H1 (cell line): ENCODE results near the gene ZNF280C. TPM values are rescaled to one million over a fixed set of nuclear protein-coding genes. Genes with fewer than 3 reads are reported as not detected.

Source experiments
- CTCF ChIA-PET: fragments of 300-600 bp; sonication (Branson Sonifier 250); formaldehyde crosslinking; loops from one replicate; lab custom pipeline; 2021; ENCODE audit not compliant: partially characterized antibody; lab: Charles Lee
- POLR2A ChIA-PET: fragments of 300-600 bp; sonication (Branson Sonifier 250); formaldehyde crosslinking; loops from one replicate; lab custom pipeline; 2021; ENCODE audit warnings: inconsistent platforms; ENCODE audit not compliant: partially characterized antibody; lab: Charles Lee
- DNase-seq, 2 experiments: peaks; one replicate each; pipeline versions ENCODE4 v3.0.0 to v3.0.0-alpha.2; 2010 to 2022; ENCODE audit warnings: low spot score in 2 of 2, low read depth in 1 of 2, mixed read lengths in 1 of 2
- FAIRE-seq: peaks from 2 replicates; lab custom pipeline; 2011; peaks lifted over from hg19 to GRCh38; lab: Jason Lieb, UNC
- H2AFZ ChIP-seq: 2 replicates; pipeline ENCODE4 v1.8.1; 2012; ENCODE audit warnings: low read length, inconsistent platforms
- H2AK5ac ChIP-seq: 2 replicates; pipeline ENCODE4 v1.6.1; 2013; ENCODE audit warnings: low read depth, low read length
- H2BK120ac ChIP-seq: replicated peaks from 2 replicates; pipeline ENCODE3; 2013; ENCODE audit warnings: low read depth, low read length, inconsistent platforms
- H2BK12ac ChIP-seq: 2 replicates; pipeline ENCODE4 v1.6.1; 2013; ENCODE audit warnings: low read depth, low read length
- H2BK15ac ChIP-seq: 2 replicates; pipeline ENCODE4 v1.6.1; 2013; ENCODE audit warnings: low read length
- H2BK20ac ChIP-seq: 2 replicates; pipeline ENCODE4 v1.6.1; 2013; ENCODE audit warnings: low read length
- H2BK5ac ChIP-seq: 2 replicates; pipeline ENCODE4 v1.6.1; 2013; ENCODE audit warnings: low read depth, low read length
- H3K14ac ChIP-seq: 2 replicates; pipeline ENCODE4 v1.6.1; 2013; ENCODE audit warnings: inconsistent platforms; ENCODE audit not compliant: insufficient read length
- H3K18ac ChIP-seq: 2 replicates; pipeline ENCODE4 v1.6.1; 2013; ENCODE audit warnings: low read length; ENCODE audit errors: extremely low read depth
- H3K23ac ChIP-seq: 2 replicates; pipeline ENCODE4 v1.6.1; 2013; ENCODE audit warnings: inconsistent platforms; ENCODE audit not compliant: insufficient read length
- H3K23me2 ChIP-seq: 2 replicates; pipeline ENCODE4 v1.6.1; 2013; ENCODE audit warnings: low read depth, low read length
- H3K27ac ChIP-seq: 2 replicates; pipeline ENCODE4 v1.6.1; 2011; ENCODE audit warnings: low read depth, low read length, inconsistent platforms
- H3K27me3 ChIP-seq, 4 experiments: replicated peaks in 1 of 4; 1 replicate in 1 of 4; 2 replicates in 3 of 4; pipeline versions ENCODE4 v1.6.1 to v1.8.1; 2011 to 2013; ENCODE audit warnings: low read length in 3 of 4, mild to moderate bottlenecking in 3 of 4, inconsistent platforms in 2 of 4, mixed read lengths in 2 of 4, moderate library complexity in 1 of 4; ENCODE audit not compliant: control insufficient read depth in 3 of 4, insufficient read depth in 3 of 4; ENCODE audit errors: extremely low read depth in 1 of 4
- H3K36me3 ChIP-seq, 4 experiments: 2 replicates each; pipeline versions ENCODE4 v1.6.1 to v1.8.1; 2011 to 2013; ENCODE audit warnings: mild to moderate bottlenecking in 4 of 4, low read length in 3 of 4, moderate library complexity in 2 of 4, control low read depth in 1 of 4, inconsistent platforms in 1 of 4; ENCODE audit not compliant: insufficient read depth in 4 of 4, control insufficient read depth in 2 of 4
- H3K4ac ChIP-seq: replicated peaks from 2 replicates; pipeline ENCODE3; 2013; ENCODE audit warnings: low read length, low read depth, mixed read lengths, inconsistent platforms; ENCODE audit not compliant: insufficient read length
- H3K4me1 ChIP-seq, 4 experiments: replicated peaks in 1 of 4; 1 replicate in 1 of 4; 2 replicates in 3 of 4; pipeline versions ENCODE4 v1.6.1 to v1.8.1; 2011 to 2013; ENCODE audit warnings: low read length in 3 of 4, inconsistent platforms in 2 of 4, mixed read lengths in 1 of 4; ENCODE audit not compliant: insufficient read depth in 4 of 4, control insufficient read depth in 3 of 4
- H3K4me2 ChIP-seq, 2 experiments: 2 replicates each; pipeline versions ENCODE4 v1.6.1 to v1.8.1; 2011 to 2013; ENCODE audit warnings: low read depth in 2 of 2, low read length in 2 of 2, control low read depth in 1 of 2, inconsistent platforms in 1 of 2, mild to moderate bottlenecking in 1 of 2; ENCODE audit not compliant: insufficient read depth in 1 of 2
- H3K4me3 ChIP-seq, 4 experiments: fragments of 200-600, 300-600 bp in 1 of 4; sonication (generic), shearing (Covaris generic), sonication (Bioruptor Twin) in 1 of 4; 2 replicates each; pipeline versions ENCODE4 v1.5.1 to v1.8.1; 2011 to 2016; ENCODE audit warnings: low read length in 4 of 4, low read depth in 3 of 4, control low read depth in 2 of 4, inconsistent platforms in 2 of 4, mild to moderate bottlenecking in 2 of 4, mixed read lengths in 1 of 4, moderate library complexity in 1 of 4; ENCODE audit not compliant: insufficient read depth in 2 of 4; ENCODE audit errors: extremely low read depth in 1 of 4
- H3K56ac ChIP-seq: replicated peaks from 2 replicates; pipeline ENCODE3; 2013; ENCODE audit warnings: low read depth, mild to moderate bottlenecking, mixed read lengths, low read length, inconsistent platforms; ENCODE audit not compliant: insufficient read length
- H3K79me1 ChIP-seq: 2 replicates; pipeline ENCODE4 v1.6.1; 2013; ENCODE audit warnings: low read depth, low read length, control low read depth
- H3K79me2 ChIP-seq, 2 experiments: 2 replicates each; pipeline versions ENCODE4 v1.6.1 to v1.8.1; 2012 to 2013; ENCODE audit warnings: low read length in 2 of 2, mild to moderate bottlenecking in 2 of 2, inconsistent platforms in 1 of 2; ENCODE audit not compliant: insufficient read depth in 2 of 2, control insufficient read depth in 1 of 2
- H3K9ac ChIP-seq, 4 experiments: replicated peaks in 1 of 4; 1 replicate in 1 of 4; 2 replicates in 3 of 4; pipeline versions ENCODE4 v1.6.1 to v1.8.1; 2011 to 2013; ENCODE audit warnings: low read depth in 3 of 4, low read length in 3 of 4, control low read depth in 2 of 4, mild to moderate bottlenecking in 2 of 4, moderate library complexity in 2 of 4, inconsistent platforms in 1 of 4; ENCODE audit errors: extremely low read depth in 1 of 4
- H3K9me3 ChIP-seq, 2 experiments: 2 replicates each; pipeline versions ENCODE4 v1.6.1 to v1.8.1; 2012 to 2013; ENCODE audit warnings: mild to moderate bottlenecking in 2 of 2, moderate library complexity in 2 of 2, control low read depth in 1 of 2, inconsistent platforms in 1 of 2, low read depth in 1 of 2, low read length in 1 of 2, mixed read lengths in 1 of 2; ENCODE audit not compliant: insufficient read depth in 2 of 2
- H4K20me1 ChIP-seq, 2 experiments: replicated peaks in 1 of 2; 2 replicates each; pipeline versions ENCODE3 to v1.8.1; 2011 to 2013; ENCODE audit warnings: inconsistent platforms in 2 of 2, low read length in 2 of 2, mild to moderate bottlenecking in 1 of 2; ENCODE audit not compliant: insufficient read depth in 2 of 2, control insufficient read depth in 1 of 2
- H4K5ac ChIP-seq: 2 replicates; pipeline ENCODE4 v1.6.1; 2013; ENCODE audit warnings: low read length, low read depth, mixed read lengths, inconsistent platforms; ENCODE audit not compliant: insufficient read length
- H4K8ac ChIP-seq: 2 replicates; pipeline ENCODE4 v1.8.0; 2013; ENCODE audit warnings: mild to moderate bottlenecking, moderate library complexity, low read length, inconsistent platforms; ENCODE audit not compliant: insufficient read depth; ENCODE audit errors: extremely low read depth
- H4K91ac ChIP-seq: replicated peaks from 2 replicates; pipeline ENCODE3; 2013; ENCODE audit warnings: low read length, mixed read lengths, inconsistent platforms; ENCODE audit not compliant: insufficient read length
- WGBS, 2 experiments: shearing (Covaris generic) in 1 of 2; methylation state at CpG; one replicate each; pipeline versions ENCODE4 v1.1.6 to v1.1.7; 2013 to 2015; ENCODE audit warnings: low lambda C conversion rate in 2 of 2, mixed read lengths in 2 of 2, inconsistent platforms in 1 of 2, low coverage in 1 of 2, missing lambda C conversion rate in 1 of 2; ENCODE audit not compliant: insufficient replicate concordance in 2 of 2, insufficient coverage in 1 of 2, insufficient read length in 1 of 2; ENCODE audit errors: extremely low coverage in 1 of 2, missing lambda C conversion rate in 1 of 2; 5-methylcytosine and 5-hydroxymethylcytosine counted together
- polyA plus RNA-seq, 7 experiments: library from polyadenylated mRNA; depleted of rRNA in 3 of 7; stranded (reverse) in 5 of 7; unstranded in 2 of 7; fragments of >200 nt in 5 of 7; fragments of 200-250 nt in 2 of 7; gene quantifications; 1 replicate in 5 of 7; 2 replicates in 1 of 7; 4 replicates in 1 of 7; pipeline versions ENCODE4 v1.2.1 to v1.2.3, GENCODE V29; 2011 to 2013; ENCODE audit warnings: missing spikeins in 2 of 7, mixed read lengths in 2 of 7
- total RNA-seq: library from RNA; stranded (reverse); fragmentation: NEBNext Ultra II Directional; extraction: Animal tissue kit (Norgen Biotek cat#: 25700); gene quantifications from 2 replicates; pipeline ENCODE4 v1.2.1, GENCODE V29; 2021

The ZNF280C gene
- total and polyA plus RNA-seq, 2 of the 8 experiments (the other 6 are each of a cell fraction or from before 2014, with no cell fraction given), result 8.4 to 13.4 TPM

- no peak overlapping the region for H3K4me3 ChIP-seq
- H3K27me3 ChIP-seq, result no peaks in the 10 kb centered on the region
- H2BK120ac ChIP-seq, result no peak overlapping the region
- H3K9ac ChIP-seq, result no peak overlapping the region
- CTCF ChIA-PET, result interaction anchor here (0.5 kb wide), 1 partner anchor 129 kb away, joined by 3 read pairs; no protein-coding TSS in a partner anchor
- no peak overlapping the region for H3K18ac ChIP-seq
- no peak overlapping the region for H3K27ac ChIP-seq
- WGBS, 2 experiments, result 89% methylated on average over 2 of the region's 2 CpGs; no CpG with 5 or more reads in 1 of the 2 experiments
- no peak overlapping the region for H2AFZ ChIP-seq
- no peak for FAIRE-seq
- H2BK12ac ChIP-seq, result no peak overlapping the region
- H3K23ac ChIP-seq, result no peak overlapping the region
- H3K9me3 ChIP-seq, result no peaks in the 10 kb centered on the region
- H4K8ac ChIP-seq, result no peak overlapping the region
- H3K23me2 ChIP-seq, result no peaks in the 10 kb centered on the region
- no peak overlapping the region for H2BK5ac ChIP-seq
- no peak overlapping the region for H3K56ac ChIP-seq
- H2BK15ac ChIP-seq, result no peak overlapping the region
- H2BK20ac ChIP-seq, result no peak overlapping the region
- DNase-seq, result no peak
- no peaks in the 10 kb centered on the region; a peak in 1 of 8 replicates for H3K36me3 ChIP-seq
- no peak overlapping the region for H4K5ac ChIP-seq
- H3K79me1 ChIP-seq, result no peaks in the 10 kb centered on the region; the same call in 1 of the 2 replicates
- no peak overlapping the region for H3K4ac ChIP-seq
- no peak overlapping the region for H4K91ac ChIP-seq
- H2AK5ac ChIP-seq, result no peak overlapping the region
- H3K14ac ChIP-seq, result no peak overlapping the region
- H4K20me1 ChIP-seq, result no peaks in the 10 kb centered on the region
- peaks cover 0 to 70% of the 10 kb centered on the region in 2 experiments; a peak in 3 of 4 replicates for H3K79me2 ChIP-seq
- H3K4me1 ChIP-seq, result no peaks in the 10 kb centered on the region; a peak in 1 of 7 replicates
- no peak overlapping the region for H3K4me2 ChIP-seq
- POLR2A ChIA-PET, result interaction anchor here (1.1 kb wide), 1 partner anchor 35 kb away, joined by 3 read pairs; no protein-coding TSS in a partner anchor
Observed at GRCh38 chrX:130264573-130264972, 4.1 kb downstream of the ZNF280C start.
